Measurements from ENCODE around the gene D2HGDH. TPM values are rescaled to one million over a fixed set of nuclear protein-coding genes. Genes with fewer than 3 reads are reported as not detected.

Gene D2HGDH
- total and polyA plus RNA-seq, 9 of the 15 experiments (the other 6 are each of a cell fraction or from before 2014, with no cell fraction given): 0.39 to 30.8 (median 10.3) TPM

DNA sequence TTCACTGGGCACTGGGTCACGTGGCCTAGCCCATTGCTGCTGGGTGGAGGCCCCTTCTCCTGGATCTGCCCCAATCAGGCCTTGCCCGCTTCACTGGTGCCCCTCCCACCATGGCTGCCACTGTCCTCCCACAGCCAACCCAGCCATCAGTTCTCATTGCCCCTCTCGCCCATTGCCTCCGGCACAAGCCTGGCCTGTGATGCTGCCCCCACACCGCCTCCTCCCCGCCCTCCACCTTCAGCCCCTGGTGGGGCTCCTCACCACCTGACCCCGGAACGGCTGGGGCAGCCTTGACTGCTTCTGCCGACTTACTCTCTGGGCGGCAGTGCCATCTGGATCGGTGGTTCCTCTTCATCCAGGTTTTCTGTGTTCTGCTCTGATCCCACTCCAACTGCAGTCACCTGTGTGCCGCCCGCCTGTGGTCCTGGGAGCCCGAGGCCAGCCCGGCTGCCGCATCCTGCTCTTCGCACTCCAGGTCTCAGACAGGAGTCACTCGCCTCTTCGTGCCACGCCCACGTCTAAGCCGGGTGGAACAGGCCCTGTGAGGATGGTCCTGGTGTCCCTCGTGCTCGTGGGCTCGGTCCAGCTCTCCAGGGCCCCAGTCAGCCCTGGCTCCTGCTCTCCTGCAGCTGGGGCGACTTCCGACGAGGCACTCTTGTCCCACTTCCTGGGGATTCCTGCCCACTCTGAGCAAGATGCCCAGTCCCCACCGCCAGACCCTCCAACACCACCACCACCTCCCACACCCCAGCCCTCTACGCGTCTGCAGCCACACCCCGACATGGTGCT lies 14.2 kb downstream of the D2HGDH start:
- Histone ChIP-seq H3K4me3 (no peak overlapping the region), H3K79me2 (ENCODE audit: control insufficient read depth, insufficient read depth, low read length) (no peaks in the 10 kb centered on the region), H3K27ac (ENCODE audit: extremely low read depth, low read depth, low read length) (no peak overlapping the region), H3K9me1 (ENCODE audit: control insufficient read depth, insufficient read depth, low read length) (no peaks in the 10 kb centered on the region), H3K36me3 (ENCODE audit: control insufficient read depth, insufficient read depth, low read length) (peaks cover 56% of the 10 kb centered on the region; the same call in 2 of the 3 replicates), H3K4me1 (replicated peaks in 1 of 2; ENCODE audit: control insufficient read depth in 2 of 2, insufficient read depth in 2 of 2, low read length in 2 of 2) (peaks cover 0 to 2% of the 10 kb centered on the region in 2 experiments; a peak in 2 of 5 replicates), H2AFZ (ENCODE audit: low read depth, low read length) (no peak overlapping the region), H3K4me2 (ENCODE audit: insufficient read depth, low read length) (no peak overlapping the region), H4K20me1 (replicated peaks; ENCODE audit: control insufficient read depth, insufficient read depth, low read length) (no peaks in the 10 kb centered on the region), H3K27me3 (ENCODE audit: control insufficient read depth in 2 of 2, insufficient read depth in 2 of 2, low read length in 2 of 2) (no peaks in the 10 kb centered on the region), H3K9ac (ENCODE audit: insufficient read depth in 1 of 2, low read depth in 2 of 2, low read length in 2 of 2) (no peak overlapping the region; a peak in 1 of 4 replicates), H3K9me3 (replicated peaks; ENCODE audit: control insufficient read depth, insufficient read depth, low read depth, low read length) (peaks cover 2% of the 10 kb centered on the region; the same call in 1 of the 2 replicates)
- intact Hi-C loops (cut with micrococcal nuclease) (no loop called here), in situ Hi-C loops (cut with MboI) (loop anchor here (5.0 kb wide), 1 partner anchor 109 kb away; the partner anchor contains the start of gene PDCD1)
- DNase-seq (ENCODE audit: extremely low read depth in 1 of 4, low spot score in 3 of 4) (no peak), FAIRE-seq (no peak), ATAC-seq (no peak)
- WGBS (ENCODE audit: insufficient coverage, low coverage, missing lambda C conversion rate): 93% methylated on average over 18 of the region's 32 CpGs
- ChIA-PET POLR2A (no interaction called here), CTCF (ENCODE audit: low intra/inter-chr PET ratio) (no interaction called here)
- TF ChIP-seq JUN (IDR thresholded peaks at IDR 0.05; ENCODE audit: borderline replicate concordance, low read depth, low read length) (no peak), JUN (CRISPR knock-in tag; IDR thresholded peaks at IDR 0.05; ENCODE audit: borderline replicate concordance) (no peak), CREB1 (IDR thresholded peaks at IDR 0.05) (no peak), CREB1 (CRISPR knock-in tag; IDR thresholded peaks at IDR 0.05) (no peak), RAD51 (IDR thresholded peaks at IDR 0.05; ENCODE audit: borderline replicate concordance, low read depth) (no peak), FOS (IDR thresholded peaks at IDR 0.05; ENCODE audit: extremely low read depth, insufficient read length) (no peak), ZNF766 (CRISPR knock-in tag; conservative IDR thresholded peaks at IDR 0.05) (no peak)
- no TSS peak for BruUV-seq (replicated peaks)
